Measurements from ENCODE around the gene TAF1B. TPM values are rescaled to one million over a fixed set of nuclear protein-coding genes. Genes with fewer than 3 reads are reported as not detected.

The TAF1B gene
- 18.2 and 24.7 TPM in 2 replicates for total RNA-seq

GRCh38 chr2:9843229-9844035 is at the start of gene TAF1B:
TSS of gene TAF1B (plus strand) at chr2:9843474. CDS start at chr2:9843542, 68 bp downstream.

DNA sequence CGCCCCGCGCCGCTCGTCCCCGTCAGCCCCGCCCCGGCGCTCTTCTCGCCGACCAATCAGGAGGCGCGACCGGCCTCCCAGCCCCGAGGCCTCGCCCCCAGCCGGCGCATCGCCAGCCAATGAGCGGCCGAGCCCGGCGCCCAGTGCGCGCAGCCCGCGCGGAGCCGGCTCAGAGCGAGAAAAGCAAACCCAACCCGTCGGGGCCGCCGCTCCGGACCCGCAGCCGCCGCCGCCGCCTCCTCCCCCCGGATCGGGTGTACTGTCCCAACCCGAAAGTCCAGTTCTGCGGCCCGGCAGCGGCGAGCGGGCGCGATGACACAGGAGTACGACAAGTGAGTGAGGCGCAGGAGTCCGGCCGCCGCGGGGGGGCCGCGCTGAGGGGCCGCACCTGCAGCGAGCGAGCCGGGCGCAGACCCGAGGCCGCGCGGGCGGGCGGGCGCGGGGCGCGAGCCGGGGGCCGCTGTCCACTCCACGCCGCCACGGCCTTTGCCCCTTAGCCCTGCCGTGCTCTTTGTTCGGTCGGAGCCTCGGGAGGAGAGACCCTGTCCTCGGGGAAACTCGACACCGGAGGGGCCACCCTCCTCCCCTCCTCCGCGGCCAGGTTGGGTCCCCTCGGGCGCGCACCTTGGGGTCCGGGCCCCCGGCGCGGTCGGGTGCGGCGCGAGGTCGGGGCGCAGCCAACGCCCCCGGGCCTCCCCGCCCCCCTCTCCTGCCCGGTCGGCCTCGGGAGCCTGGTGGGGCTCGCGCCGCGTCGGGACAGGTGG is 108.4 kb downstream of the TAF1B start, which contains the start of gene GRHL1:
GRHL1 (plus strand) TSS at position 172 of the 764 bp plus-strand sequence; CDS start at position 313, 141 bp downstream.

Other genes starting within 250 kb of the TAF1B start
- 238 and 244 TPM in 2 replicates for gene YWHAQ, start 212.5 kb upstream of the TAF1B start, total RNA-seq
- gene GRHL1, start 108.2 kb downstream of the TAF1B start, total RNA-seq, result 0.37 and 0.57 TPM in 2 replicates
- 2.6 and 3.7 TPM in 2 replicates for gene KLF11, start 200.1 kb downstream of the TAF1B start, total RNA-seq
- gene CYS1, start 236.9 kb downstream of the TAF1B start, total RNA-seq, result 2.0 TPM in 2 replicates